Gastroesophageal sphincter (tissue), 3 donors: ENCODE results near the gene GMDS.

Experiments
- POLR2AphosphoS5 ChIP-seq: sonication (generic); formaldehyde crosslinking; IDR thresholded peaks from one replicate; pipeline ENCODE4 v1.6.1; 2017; ENCODE audit warnings: antibody characterized with exemption
- TF ChIP-seq, protein P1 (sequence below), 4 experiments: fragments of 200-600 bp in 2 of 4; fragments of 450-650 bp in 2 of 4; sonication (generic) in 1 of 4; IDR thresholded peaks; one replicate each; pipeline ENCODE4 v1.5.1; 2017 to 2019; ENCODE audit warnings: antibody characterized with exemption in 4 of 4, mild to moderate bottlenecking in 2 of 4, moderate library complexity in 2 of 4

GRCh38 chr6:2266031-2266795 is 20.8 kb upstream of the GMDS start:
- TF ChIP-seq, protein P1, sequence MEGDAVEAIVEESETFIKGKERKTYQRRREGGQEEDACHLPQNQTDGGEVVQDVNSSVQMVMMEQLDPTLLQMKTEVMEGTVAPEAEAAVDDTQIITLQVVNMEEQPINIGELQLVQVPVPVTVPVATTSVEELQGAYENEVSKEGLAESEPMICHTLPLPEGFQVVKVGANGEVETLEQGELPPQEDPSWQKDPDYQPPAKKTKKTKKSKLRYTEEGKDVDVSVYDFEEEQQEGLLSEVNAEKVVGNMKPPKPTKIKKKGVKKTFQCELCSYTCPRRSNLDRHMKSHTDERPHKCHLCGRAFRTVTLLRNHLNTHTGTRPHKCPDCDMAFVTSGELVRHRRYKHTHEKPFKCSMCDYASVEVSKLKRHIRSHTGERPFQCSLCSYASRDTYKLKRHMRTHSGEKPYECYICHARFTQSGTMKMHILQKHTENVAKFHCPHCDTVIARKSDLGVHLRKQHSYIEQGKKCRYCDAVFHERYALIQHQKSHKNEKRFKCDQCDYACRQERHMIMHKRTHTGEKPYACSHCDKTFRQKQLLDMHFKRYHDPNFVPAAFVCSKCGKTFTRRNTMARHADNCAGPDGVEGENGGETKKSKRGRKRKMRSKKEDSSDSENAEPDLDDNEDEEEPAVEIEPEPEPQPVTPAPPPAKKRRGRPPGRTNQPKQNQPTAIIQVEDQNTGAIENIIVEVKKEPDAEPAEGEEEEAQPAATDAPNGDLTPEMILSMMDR (IDR thresholded peaks at IDR 0.05) = no peak
- no peak for TF ChIP-seq POLR2AphosphoS5
